Esophagus (tissue), 2 donors: ENCODE measurements around the gene RANBP1. TPM values are rescaled to one million over a fixed set of nuclear protein-coding genes. Genes with fewer than 3 reads are reported as not detected.
"Not testable (repeated sequence)": the region's sequence is repeated elsewhere in the genome, so short reads cannot be mapped to it uniquely, and the experiment has no call there.

ENCODE experiments used
- H3K27ac ChIP-seq, 2 donors: one replicate each; pipeline ENCODE4 v1.5.1; 2013; ENCODE audit warnings: low read depth in 2 of 2, mild to moderate bottlenecking in 2 of 2, inconsistent platforms in 1 of 2, low read length in 1 of 2, moderate library complexity in 1 of 2
- H3K27me3 ChIP-seq, 2 donors: one replicate each; pipeline ENCODE4 v1.6.1; 2013; ENCODE audit warnings: low read length in 2 of 2, control low read depth in 1 of 2, mild to moderate bottlenecking in 1 of 2; ENCODE audit not compliant: insufficient read depth in 2 of 2, control insufficient read depth in 1 of 2
- H3K36me3 ChIP-seq, 2 donors: one replicate each; pipeline ENCODE4 v1.6.1; 2013; ENCODE audit warnings: low read length in 1 of 2; ENCODE audit not compliant: control insufficient read depth in 2 of 2, insufficient read depth in 2 of 2
- H3K4me1 ChIP-seq, 2 donors: one replicate each; pipeline ENCODE4 v1.6.1; 2013; ENCODE audit warnings: low read length in 1 of 2; ENCODE audit not compliant: control insufficient read depth in 2 of 2, insufficient read depth in 2 of 2
- H3K4me3 ChIP-seq, 2 donors: one replicate each; pipeline ENCODE4 v1.5.1; 2013; ENCODE audit warnings: low read length in 2 of 2, mild to moderate bottlenecking in 2 of 2, low read depth in 1 of 2, moderate library complexity in 1 of 2
- H3K9me3 ChIP-seq, 2 donors: one replicate each; pipeline ENCODE4 v1.6.1; 2013; ENCODE audit warnings: mild to moderate bottlenecking in 2 of 2, low read depth in 1 of 2, low read length in 1 of 2, moderate library complexity in 1 of 2; ENCODE audit not compliant: control insufficient read depth in 2 of 2, insufficient read depth in 1 of 2
- whole genome bisulfite sequencing, 2 donors: extraction: QIAGEN DNeasy Blood & Tissue Kit; methylation state at CpG; one replicate each; pipeline ENCODE4 v1.1.7; 2013; 5-methylcytosine and 5-hydroxymethylcytosine counted together
- polyA plus RNA-seq, 2 donors: library from polyadenylated mRNA; stranded (reverse); fragments of 200-250 nt; gene quantifications; one replicate each; pipeline ENCODE4 v1.2.3, GENCODE V29; 2013
- donor health status: healthy with polysubstance abuse.
- donor health status: Bipolar disorder and iron deficiency.

Gene RANBP1
- 100 to 1,000 TPM in 1 of 2 donors, 10 to 100 TPM in 1; 49.2 to 136 TPM for polyA plus RNA-seq

GRCh38 chr22:20115691-20116375, at the start of gene RANBP1:
Gene RANBP1 (plus strand): TSS chr22:20116104. CDS start chr22:20116185, 81 bp downstream.
- Histone ChIP-seq H3K9me3 (no peaks in the 10 kb centered on the region), H3K4me1 (peaks cover 8 to 9% of the 10 kb centered on the region in 2 donors), H3K36me3 (peaks cover 15 to 47% of the 10 kb centered on the region in 2 donors), H3K4me3 (peak within 1 kb of the TSS; percentile 72 to 85), H3K27me3 (no peaks in the 10 kb centered on the region), H3K27ac (peak within 1 kb of the TSS; percentile 65 to 76)
- 61 to 63% methylated on average over 30 of the region's 30 CpGs for WGBS, 2 donors

GRCh38 chr22:20066617-20067383, 49.1 kb upstream of the RANBP1 start:
- no peak overlapping the region for H3K4me3 ChIP-seq

GRCh38 chr22:20067384-20067682, 48.6 kb upstream of the RANBP1 start:
- Histone ChIP-seq H3K36me3 (peaks cover 0 to 18% of the 10 kb centered on the region in 2 donors), H3K4me1 (peaks cover 5 to 25% of the 10 kb centered on the region in 2 donors)
- H3K27ac ChIP-seq, H3K27me3 ChIP-seq, H3K4me3 ChIP-seq, H3K9me3 ChIP-seq: not testable (repeated sequence)
- 96 to 100% methylated on average over 3 of the region's 3 CpGs for whole genome bisulfite sequencing, 2 donors

More at GRCh38 chr22:20066617-20067383, 49.1 kb upstream of the RANBP1 start:
- no peak overlapping the region for H3K27ac ChIP-seq
- 88 to 89% methylated on average over 11 of the region's 11 CpGs for WGBS, 2 donors
- H3K36me3 ChIP-seq = peaks cover under 1 to 18% of the 10 kb centered on the region in 2 donors
- no peaks in the 10 kb centered on the region for H3K27me3 ChIP-seq
- no peaks in the 10 kb centered on the region for H3K9me3 ChIP-seq
- H3K4me1 ChIP-seq = peaks cover 5 to 29% of the 10 kb centered on the region in 2 donors

- Histone ChIP-seq H3K36me3 (peaks cover 0 to 13% of the 10 kb centered on the region in 2 donors), H3K4me1 (peaks cover 0 to 14% of the 10 kb centered on the region in 2 donors), H3K27me3 (no peaks in the 10 kb centered on the region), H3K4me3 (no peak overlapping the region), H3K9me3 (no peaks in the 10 kb centered on the region), H3K27ac (no peak overlapping the region)
- 91% methylated on average over 7 of the region's 7 CpGs for WGBS, 2 donors
Observed at GRCh38 chr22:20068640-20069039, 47.3 kb upstream of the RANBP1 start.

- peaks cover 0 to 6% of the 10 kb centered on the region in 2 donors for H3K4me1 ChIP-seq
Observed at GRCh38 chr22:20069331-20070042, 46.4 kb upstream of the RANBP1 start.

GRCh38 chr22:20071524-20071972, 44.4 kb upstream of the RANBP1 start:
- Histone ChIP-seq H3K27ac (no peak overlapping the region), H3K4me3 (no peak overlapping the region), H3K36me3 (no peaks in the 10 kb centered on the region), H3K9me3 (no peaks in the 10 kb centered on the region), H3K27me3 (no peaks in the 10 kb centered on the region), H3K4me1 (no peaks in the 10 kb centered on the region)
- WGBS, 2 donors = 88 to 90% methylated on average over 8 of the region's 8 CpGs

More at GRCh38 chr22:20069331-20070042, 46.4 kb upstream of the RANBP1 start:
- 86 to 98% methylated on average over 7 of the region's 7 CpGs for WGBS, 2 donors
- H3K27me3 ChIP-seq = no peaks in the 10 kb centered on the region
- H3K27ac ChIP-seq = no peak overlapping the region
- peaks cover 0 to 6% of the 10 kb centered on the region in 2 donors for H3K36me3 ChIP-seq
- no peaks in the 10 kb centered on the region for H3K9me3 ChIP-seq
- H3K4me3 ChIP-seq = no peak overlapping the region

- Histone ChIP-seq H3K9me3 (no peaks in the 10 kb centered on the region), H3K4me3 (no peak overlapping the region), H3K27ac (no peak overlapping the region), H3K27me3 (no peaks in the 10 kb centered on the region), H3K36me3 (no peaks in the 10 kb centered on the region), H3K4me1 (peaks cover 6 to 7% of the 10 kb centered on the region in 2 donors)
- WGBS, 2 donors = 59 to 74% methylated on average over 6 of the region's 6 CpGs
Observed at GRCh38 chr22:20076627-20077172, 39.2 kb upstream of the RANBP1 start.

GRCh38 chr22:20079745-20080444, 36.0 kb upstream of the RANBP1 start, which contains the start of gene DGCR8:
Gene DGCR8 (plus strand): TSS chr22:20080241. CDS start chr22:20085964, 5,723 bp downstream.
- H3K9me3 ChIP-seq = no peaks in the 10 kb centered on the region
- H3K4me3 ChIP-seq = peak within 1 kb of the TSS; percentile 49 to 58
- H3K36me3 ChIP-seq = peaks cover 0 to 3% of the 10 kb centered on the region in 2 donors
- H3K4me1 ChIP-seq = peaks cover 6 to 25% of the 10 kb centered on the region in 2 donors
- no peaks in the 10 kb centered on the region for H3K27me3 ChIP-seq
- H3K27ac ChIP-seq = peak within 1 kb of the TSS; percentile 94 to 95
- 0 to 1% methylated on average over 94 to 100 of the region's 100 CpGs for WGBS, 2 donors

GRCh38 chr22:20080445-20080775, 35.5 kb upstream of the RANBP1 start:
- H3K4me3 ChIP-seq = peak overlapping the region; percentile 49 to 58
- peaks cover 0 to 3% of the 10 kb centered on the region in 2 donors for H3K36me3 ChIP-seq
- no peaks in the 10 kb centered on the region for H3K9me3 ChIP-seq
- 0% methylated on average over 20 to 34 of the region's 34 CpGs for WGBS, 2 donors
- peak overlapping the region; percentile 94 to 95 for H3K27ac ChIP-seq
- no peaks in the 10 kb centered on the region for H3K27me3 ChIP-seq
- H3K4me1 ChIP-seq = peaks cover 6 to 25% of the 10 kb centered on the region in 2 donors
